Measurements from ENCODE around the gene AVPR1B.
A peak's percentile ranks its signal among the peaks of the same experiment; 100 is the strongest.

Gene AVPR1B

GRCh38 chr1:206103979-206104378 is 13.2 kb downstream of the AVPR1B start:
- peaks cover 36% of the 10 kb centered on the region for H3K27me3 Mint-ChIP-seq
- H3K9me3 Mint-ChIP-seq: no peaks in the 10 kb centered on the region
- no peaks in the 10 kb centered on the region for H3K4me1 Mint-ChIP-seq
- H3K4me3 Mint-ChIP-seq: no peak overlapping the region
- no peak for ATAC-seq
- no peak overlapping the region for H3K27ac Mint-ChIP-seq
- no peak for DNase-seq

GRCh38 chr1:206102292-206102936 is 14.8 kb downstream of the AVPR1B start:
- no peak overlapping the region for H3K27ac Mint-ChIP-seq
- H3K27me3 Mint-ChIP-seq: peaks cover 47% of the 10 kb centered on the region
- H3K4me3 Mint-ChIP-seq: no peak overlapping the region
- no peak for DNase-seq
- no peak for ATAC-seq
- H3K9me3 Mint-ChIP-seq: no peaks in the 10 kb centered on the region
- H3K4me1 Mint-ChIP-seq: no peaks in the 10 kb centered on the region

- H3K27ac Mint-ChIP-seq: peak overlapping the region in 1 of 2 donors; percentile 60
- no peak overlapping the region for H3K4me3 Mint-ChIP-seq
- H3K9me3 Mint-ChIP-seq: no peaks in the 10 kb centered on the region
- H3K27me3 Mint-ChIP-seq: peaks cover 47% of the 10 kb centered on the region
- DNase-seq (no peak), ATAC-seq (no peak)
- no peaks in the 10 kb centered on the region for H3K4me1 Mint-ChIP-seq
Measured at GRCh38 chr1:206101351-206102045, 15.7 kb downstream of the AVPR1B start.

- no peak for DNase-seq
- Mint-ChIP-seq H3K4me3 (no peak overlapping the region), H3K9me3 (no peaks in the 10 kb centered on the region), H3K27ac (no peak overlapping the region), H3K4me1 (no peaks in the 10 kb centered on the region), H3K27me3 (peaks cover 47% of the 10 kb centered on the region)
- ATAC-seq: no peak
Measured at GRCh38 chr1:206100226-206100815, 16.9 kb downstream of the AVPR1B start.

- H3K27ac Mint-ChIP-seq: no peak overlapping the region
- ATAC-seq: no peak
- no peak for DNase-seq
- H3K4me3 Mint-ChIP-seq: no peak overlapping the region
- H3K9me3 Mint-ChIP-seq: no peaks in the 10 kb centered on the region
- H3K4me1 Mint-ChIP-seq: no peaks in the 10 kb centered on the region
- H3K27me3 Mint-ChIP-seq: peaks cover 47% of the 10 kb centered on the region
Measured at GRCh38 chr1:206098242-206098919, 18.8 kb downstream of the AVPR1B start.

GRCh38 chr1:206097381-206097780 is 19.8 kb downstream of the AVPR1B start:
- H3K9me3 Mint-ChIP-seq: no peaks in the 10 kb centered on the region
- no peak overlapping the region for H3K4me3 Mint-ChIP-seq
- peaks cover 43% of the 10 kb centered on the region for H3K27me3 Mint-ChIP-seq
- no peak for DNase-seq
- no peak overlapping the region for H3K27ac Mint-ChIP-seq
- H3K4me1 Mint-ChIP-seq: no peaks in the 10 kb centered on the region
- ATAC-seq: no peak

- Mint-ChIP-seq H3K4me1 (no peaks in the 10 kb centered on the region), H3K27ac (no peak overlapping the region), H3K9me3 (no peaks in the 10 kb centered on the region), H3K27me3 (peaks cover 12% of the 10 kb centered on the region), H3K4me3 (no peak overlapping the region)
- DNase-seq (no peak), ATAC-seq (no peak)
Measured at GRCh38 chr1:206094024-206094423, 23.2 kb downstream of the AVPR1B start.

- no peak overlapping the region for H3K27ac Mint-ChIP-seq
- no peaks in the 10 kb centered on the region for H3K4me1 Mint-ChIP-seq
- H3K4me3 Mint-ChIP-seq: no peak overlapping the region
- no peak for DNase-seq
- H3K27me3 Mint-ChIP-seq: no peaks in the 10 kb centered on the region
- no peaks in the 10 kb centered on the region for H3K9me3 Mint-ChIP-seq
- ATAC-seq: no peak
Measured at GRCh38 chr1:206089341-206089740, 27.8 kb downstream of the AVPR1B start.

- no peaks in the 10 kb centered on the region for H3K4me1 Mint-ChIP-seq
- DNase-seq (no peak), ATAC-seq (no peak)
- no peak overlapping the region for H3K4me3 Mint-ChIP-seq
- H3K27ac Mint-ChIP-seq: no peak overlapping the region
- H3K9me3 Mint-ChIP-seq: no peaks in the 10 kb centered on the region
- no peaks in the 10 kb centered on the region for H3K27me3 Mint-ChIP-seq
Measured at GRCh38 chr1:206087091-206087490, 30.1 kb downstream of the AVPR1B start.

GRCh38 chr1:206083750-206084149 is 33.4 kb downstream of the AVPR1B start:
- Mint-ChIP-seq H3K27me3 (peaks cover 7% of the 10 kb centered on the region), H3K27ac (no peak overlapping the region), H3K9me3 (no peaks in the 10 kb centered on the region), H3K4me1 (peaks cover 18% of the 10 kb centered on the region), H3K4me3 (no peak overlapping the region)
- ATAC-seq (no peak), DNase-seq (no peak)

- ATAC-seq: no peak
- Mint-ChIP-seq H3K9me3 (no peaks in the 10 kb centered on the region), H3K27me3 (peaks cover 7% of the 10 kb centered on the region)
Measured at GRCh38 chr1:206082831-206083695, 34.1 kb downstream of the AVPR1B start.

GRCh38 chr1:206081856-206082255 is 35.3 kb downstream of the AVPR1B start:
- peaks cover 15% of the 10 kb centered on the region for H3K27me3 Mint-ChIP-seq

More at GRCh38 chr1:206082831-206083695, 34.1 kb downstream of the AVPR1B start:
- no peak for DNase-seq
- Mint-ChIP-seq H3K4me3 (no peak overlapping the region), H3K4me1 (peaks cover 18% of the 10 kb centered on the region), H3K27ac (peak overlapping the region in 1 of 2 donors; percentile 28)

GRCh38 chr1:206080026-206080820 is 37.0 kb downstream of the AVPR1B start:
- Mint-ChIP-seq H3K27ac (no peak overlapping the region), H3K4me1 (peaks cover 18% of the 10 kb centered on the region), H3K27me3 (peaks cover 25% of the 10 kb centered on the region), H3K9me3 (no peaks in the 10 kb centered on the region), H3K4me3 (peak overlapping the region in 1 of 2 donors; percentile 34)
- DNase-seq (no peak), ATAC-seq (no peak)

More at GRCh38 chr1:206081856-206082255, 35.3 kb downstream of the AVPR1B start:
- H3K4me1 Mint-ChIP-seq: peaks cover 18% of the 10 kb centered on the region
- H3K4me3 Mint-ChIP-seq: no peak overlapping the region
- H3K27ac Mint-ChIP-seq: no peak overlapping the region
- DNase-seq (no peak), ATAC-seq (no peak)
- H3K9me3 Mint-ChIP-seq: no peaks in the 10 kb centered on the region

- Mint-ChIP-seq H3K4me1 (peaks cover 18% of the 10 kb centered on the region), H3K4me3 (no peak overlapping the region), H3K27ac (no peak overlapping the region), H3K27me3 (peaks cover 35% of the 10 kb centered on the region), H3K9me3 (no peaks in the 10 kb centered on the region)
- DNase-seq: no peak
- ATAC-seq: no peak
Measured at GRCh38 chr1:206079135-206079534, 38.1 kb downstream of the AVPR1B start.
